HG03558 (cell line): ENCODE measurements around the gene NVL.

Experiments used
- ATAC-seq: cut with Tn5 transposase; IDR thresholded peaks from one replicate; pipeline ENCODE4 v1.9.1; 2021; ENCODE audit warnings: moderate number of reproducible peaks; ENCODE audit not compliant: unreplicated experiment; ENCODE audit errors: extremely low read depth

NVL gene

GRCh38 chr1:224201853-224202252, 128.1 kb downstream of the NVL start:
- no peak for ATAC-seq

- ATAC-seq, result no peak
Observed at GRCh38 chr1:224201383-224201782, 128.6 kb downstream of the NVL start.

GRCh38 chr1:224199679-224200078, 130.3 kb downstream of the NVL start:
- no peak for ATAC-seq

GRCh38 chr1:224198572-224198971, 131.4 kb downstream of the NVL start:
- ATAC-seq, result no peak

GRCh38 chr1:224196813-224197600, 133.0 kb downstream of the NVL start:
- ATAC-seq, result no peak

- ATAC-seq, result no peak
Observed at GRCh38 chr1:224193319-224193966, 136.5 kb downstream of the NVL start.

GRCh38 chr1:224192082-224192788, 137.7 kb downstream of the NVL start:
- no peak for ATAC-seq

GRCh38 chr1:224189561-224189960, 140.4 kb downstream of the NVL start:
- ATAC-seq, result no peak

- no peak for ATAC-seq
Observed at GRCh38 chr1:224188286-224188685, 141.7 kb downstream of the NVL start.

GRCh38 chr1:224185208-224185607, 144.8 kb downstream of the NVL start:
- no peak for ATAC-seq

GRCh38 chr1:224183591-224184312, 146.2 kb downstream of the NVL start:
- ATAC-seq, result peak; percentile 25

- peak; percentile 27 for ATAC-seq
Observed at GRCh38 chr1:224182866-224183590, 146.9 kb downstream of the NVL start, which contains the start of gene DEGS1. DEGS1 (plus strand) TSS chr1:224183240; CDS start chr1:224183337, 97 bp downstream.

GRCh38 chr1:224182057-224182865, 147.7 kb downstream of the NVL start:
- ATAC-seq, result peak; percentile 31

GRCh38 chr1:224181453-224181810, 148.5 kb downstream of the NVL start:
- ATAC-seq, result no peak

- ATAC-seq, result no peak
Observed at GRCh38 chr1:224180783-224181452, 149.1 kb downstream of the NVL start.

- no peak for ATAC-seq
Observed at GRCh38 chr1:224178894-224179293, 151.1 kb downstream of the NVL start.

GRCh38 chr1:224177356-224177999, 152.5 kb downstream of the NVL start:
- ATAC-seq, result no peak
